ENCODE data around the gene GPSM1.

- TF ChIP-seq POLR2A (IDR thresholded peaks at IDR 0.05): no peak
- TF ChIP-seq, protein P1, sequence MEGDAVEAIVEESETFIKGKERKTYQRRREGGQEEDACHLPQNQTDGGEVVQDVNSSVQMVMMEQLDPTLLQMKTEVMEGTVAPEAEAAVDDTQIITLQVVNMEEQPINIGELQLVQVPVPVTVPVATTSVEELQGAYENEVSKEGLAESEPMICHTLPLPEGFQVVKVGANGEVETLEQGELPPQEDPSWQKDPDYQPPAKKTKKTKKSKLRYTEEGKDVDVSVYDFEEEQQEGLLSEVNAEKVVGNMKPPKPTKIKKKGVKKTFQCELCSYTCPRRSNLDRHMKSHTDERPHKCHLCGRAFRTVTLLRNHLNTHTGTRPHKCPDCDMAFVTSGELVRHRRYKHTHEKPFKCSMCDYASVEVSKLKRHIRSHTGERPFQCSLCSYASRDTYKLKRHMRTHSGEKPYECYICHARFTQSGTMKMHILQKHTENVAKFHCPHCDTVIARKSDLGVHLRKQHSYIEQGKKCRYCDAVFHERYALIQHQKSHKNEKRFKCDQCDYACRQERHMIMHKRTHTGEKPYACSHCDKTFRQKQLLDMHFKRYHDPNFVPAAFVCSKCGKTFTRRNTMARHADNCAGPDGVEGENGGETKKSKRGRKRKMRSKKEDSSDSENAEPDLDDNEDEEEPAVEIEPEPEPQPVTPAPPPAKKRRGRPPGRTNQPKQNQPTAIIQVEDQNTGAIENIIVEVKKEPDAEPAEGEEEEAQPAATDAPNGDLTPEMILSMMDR (IDR thresholded peaks at IDR 0.05): no peak
Measured at GRCh38 chr9:136279471-136279870, 47.9 kb upstream of the GPSM1 start.
